GM12878 (cell line): Measurements from ENCODE around the gene LRRC8D. TPM values are rescaled to one million over a fixed set of nuclear protein-coding genes. Genes with fewer than 3 reads are reported as not detected.

Experiments
- ATAC-seq: fragments of 200-7000 bp; cut with Tn5 transposase; 3 replicates; pipeline ENCODE4 v1.9.1; 2020; ENCODE audit warnings: mild to moderate bottlenecking, moderate library complexity
- BruUV-seq: library from RNA; stranded (reverse); fragments of 400-500 nt; replicated peaks from 2 replicates; lab custom pipeline; 2021; lab: Mats Ljungman, UMichigan
- CTCF ChIA-PET: fragments of 300-600 bp; sonication (Branson Sonifier 250); formaldehyde crosslinking; extraction: SDS; loops from one replicate; lab custom pipeline; 2021; ENCODE audit warnings: inconsistent platforms; lab: Yijun Ruan, JAX
- POLR2A ChIA-PET: fragments of 350-600 bp; formaldehyde crosslinking; extraction: SDS; loops from one replicate; lab custom pipeline; 2021; ENCODE audit warnings: inconsistent platforms; lab: Charles Lee
- RAD21 ChIA-PET: fragments of 300-600 bp; sonication (Branson Sonifier 250); formaldehyde crosslinking; loops from one replicate; lab custom pipeline; 2023; ENCODE audit warnings: antibody characterized with exemption; ENCODE audit not compliant: unreplicated experiment; lab: Charles Lee
- SMC1A ChIA-PET: fragments of 300-600 bp; sonication (Branson Sonifier 250); formaldehyde crosslinking; loops from one replicate; lab custom pipeline; 2023; ENCODE audit not compliant: unreplicated experiment, uncharacterized antibody; lab: Charles Lee
- DNase-seq: peaks from one replicate; pipeline ENCODE4 v3.0.0-alpha.2; 2011; ENCODE audit warnings: low read depth, low spot score
- FAIRE-seq: peaks from 3 replicates; lab custom pipeline; 2011; peaks lifted over from hg19 to GRCh38; lab: Jason Lieb, UNC
- H2AFZ ChIP-seq: 2 replicates; pipeline ENCODE4 v1.6.0; 2011; ENCODE audit warnings: low read depth, low read length, control low read depth; ENCODE audit not compliant: control insufficient read depth
- H3K27ac ChIP-seq: 2 replicates; pipeline ENCODE4 v1.5.1; 2011; ENCODE audit warnings: control low read depth; ENCODE audit not compliant: control insufficient read depth, insufficient read depth
- H3K27me3 ChIP-seq, 2 experiments: replicated peaks in 1 of 2; 2 replicates each; pipeline versions ENCODE4 v1.6.0 to v1.6.1; 2011; ENCODE audit warnings: low read length in 1 of 2; ENCODE audit not compliant: control insufficient read depth in 2 of 2, insufficient read depth in 2 of 2
- H3K36me3 ChIP-seq, 2 experiments: 2 replicates each; pipeline ENCODE4 v1.5.1; 2011; ENCODE audit warnings: low read length in 1 of 2; ENCODE audit not compliant: control insufficient read depth in 2 of 2, insufficient read depth in 2 of 2
- H3K4me1 ChIP-seq: 2 replicates; pipeline ENCODE4 v1.6.1; 2011; ENCODE audit warnings: mild to moderate bottlenecking, low read length, moderate library complexity, mixed read lengths; ENCODE audit not compliant: control insufficient read depth, insufficient read depth
- H3K4me2 ChIP-seq: 2 replicates; pipeline ENCODE4 v1.6.0; 2011; ENCODE audit warnings: control low read depth; ENCODE audit not compliant: control insufficient read depth, insufficient read depth
- H3K4me3 ChIP-seq: fragments of 200-600 bp; sonication (generic); 2 replicates; pipeline ENCODE4 v1.5.1; 2016
- H3K79me2 ChIP-seq: 2 replicates; pipeline ENCODE4 v1.6.0; 2011; ENCODE audit warnings: low read length; ENCODE audit not compliant: control insufficient read depth, insufficient read depth
- H3K9ac ChIP-seq: 2 replicates; pipeline ENCODE4 v1.8.0; 2011; ENCODE audit warnings: low read length, control low read depth, mixed read lengths; ENCODE audit not compliant: control insufficient read depth, insufficient read depth
- H3K9me3 ChIP-seq: replicated peaks from 3 replicates; pipeline ENCODE4 v1.5.1; 2011; ENCODE audit warnings: mild to moderate bottlenecking, low read length; ENCODE audit not compliant: control insufficient read depth, insufficient read depth
- H4K20me1 ChIP-seq: 2 replicates; pipeline ENCODE4 v1.6.0; 2011; ENCODE audit not compliant: control insufficient read depth, insufficient read depth
- DPF2 ChIP-seq: fragments of 450-650 bp; IDR thresholded peaks from 2 replicates; pipeline ENCODE4 v1.6.1; 2017; ENCODE audit warnings: mild to moderate bottlenecking
- ETV6 ChIP-seq, 2 experiments: fragments of 450-650 bp in 1 of 2; IDR thresholded peaks in 1 of 2; conservative IDR thresholded peaks in 1 of 2; 2 replicates each; pipeline ENCODE4 v1.6.1; 2014; ENCODE audit warnings: antibody characterized with exemption in 1 of 2, borderline replicate concordance in 1 of 2, low read depth in 1 of 2, mild to moderate bottlenecking in 1 of 2, moderate library complexity in 1 of 2
- HDAC6 ChIP-seq: fragments of 200-600 bp; sonication (generic); IDR thresholded peaks from one replicate; pipeline ENCODE4 v1.8.0; 2017; ENCODE audit warnings: antibody characterized with exemption; ENCODE audit not compliant: unreplicated experiment
- RB1 ChIP-seq: fragments of 450-650 bp; formaldehyde crosslinking; IDR thresholded peaks from 2 replicates; pipeline ENCODE4 v1.6.1; 2017; ENCODE audit warnings: mild to moderate bottlenecking, borderline replicate concordance
- SMC3 ChIP-seq: IDR thresholded peaks from 2 replicates; pipeline ENCODE4 v1.6.1; 2011; ENCODE audit warnings: low read length, improper control_type of control experiment, borderline replicate concordance
- SPI1 ChIP-seq: IDR thresholded peaks from 2 replicates; pipeline ENCODE4 v1.6.1; 2011; ENCODE audit warnings: low read depth, mild to moderate bottlenecking, low read length, moderate library complexity, borderline replicate concordance; ENCODE audit not compliant: insufficient read depth
- SREBF2 ChIP-seq: IDR thresholded peaks from 2 replicates; pipeline ENCODE4 v1.6.1; 2012; ENCODE audit warnings: mild to moderate bottlenecking, low read length
- SRF ChIP-seq, 2 experiments: IDR thresholded peaks; 2 replicates each; pipeline ENCODE4 v1.6.1; 2011; ENCODE audit warnings: low read depth in 2 of 2, low read length in 2 of 2, mild to moderate bottlenecking in 1 of 2, moderate library complexity in 1 of 2
- TARDBP ChIP-seq: IDR thresholded peaks from 2 replicates; pipeline ENCODE4 v1.6.1; 2016; ENCODE audit warnings: borderline replicate concordance
- YY1 ChIP-seq: IDR thresholded peaks from 2 replicates; pipeline ENCODE4 v1.6.1; 2011; ENCODE audit warnings: low read depth, mild to moderate bottlenecking, low read length
- WGBS: methylation state at CpG from one replicate; pipeline ENCODE4 v1.1.6; 2016; ENCODE audit warnings: low lambda C conversion rate; ENCODE audit not compliant: insufficient replicate concordance, insufficient coverage; ENCODE audit errors: missing lambda C conversion rate; 5-methylcytosine and 5-hydroxymethylcytosine counted together
- in situ Hi-C: fragments of 300-500 bp; cut with MboI; formaldehyde crosslinking; loops from 9 replicates; pipeline ENCODE4 v1.14.3; 2018; ENCODE audit warnings: mixed read lengths
- intact Hi-C: fragments of 100-400 bp; cut with micrococcal nuclease; formaldehyde crosslinking; loops from one replicate; pipeline ENCODE4 v1.14.2; 2022; ENCODE audit not compliant: unreplicated experiment
- polyA plus RNA-seq, 11 experiments: library from polyadenylated mRNA; depleted of rRNA in 4 of 11; unstranded in 6 of 11; stranded (reverse) in 5 of 11; fragments of >200 nt; fragmentation: Nextera tagmentation in 4 of 11; fragmentation: Illumina TruSeq in 1 of 11; extraction: Ambion mirVana in 4 of 11; extraction: Trizol in 1 of 11; gene quantifications; 1 replicate in 1 of 11; 2 replicates in 10 of 11; pipeline versions ENCODE4 v1.2.1 to v1.2.3, GENCODE V29; 2011 to 2016; ENCODE audit warnings: inconsistent platforms in 2 of 11, missing spikeins in 2 of 11, low read depth in 1 of 11
- total RNA-seq, 4 experiments: library from RNA; depleted of rRNA in 3 of 4; stranded (reverse); fragments of >200 nt in 3 of 4; fragmentation: Illumina TruSeq in 1 of 4; extraction: Trizol in 1 of 4; gene quantifications; 2 replicates each; pipeline versions ENCODE4 v1.2.1 to v1.2.3, GENCODE V29; 2013 to 2021
- TF ChIP-seq, protein P1 (sequence below): fragments of 450-650 bp; conservative IDR thresholded peaks from 2 replicates; pipeline ENCODE4 v1.6.1; 2017; ENCODE audit warnings: mild to moderate bottlenecking, moderate library complexity

The LRRC8D gene
- total and polyA plus RNA-seq, 10 of the 15 experiments (the other 5 are each of a cell fraction or from before 2014, with no cell fraction given), result 5.6 to 44.1 (median 26.8) TPM

- no peak for TF ChIP-seq SPI1
- TF ChIP-seq, protein P1, sequence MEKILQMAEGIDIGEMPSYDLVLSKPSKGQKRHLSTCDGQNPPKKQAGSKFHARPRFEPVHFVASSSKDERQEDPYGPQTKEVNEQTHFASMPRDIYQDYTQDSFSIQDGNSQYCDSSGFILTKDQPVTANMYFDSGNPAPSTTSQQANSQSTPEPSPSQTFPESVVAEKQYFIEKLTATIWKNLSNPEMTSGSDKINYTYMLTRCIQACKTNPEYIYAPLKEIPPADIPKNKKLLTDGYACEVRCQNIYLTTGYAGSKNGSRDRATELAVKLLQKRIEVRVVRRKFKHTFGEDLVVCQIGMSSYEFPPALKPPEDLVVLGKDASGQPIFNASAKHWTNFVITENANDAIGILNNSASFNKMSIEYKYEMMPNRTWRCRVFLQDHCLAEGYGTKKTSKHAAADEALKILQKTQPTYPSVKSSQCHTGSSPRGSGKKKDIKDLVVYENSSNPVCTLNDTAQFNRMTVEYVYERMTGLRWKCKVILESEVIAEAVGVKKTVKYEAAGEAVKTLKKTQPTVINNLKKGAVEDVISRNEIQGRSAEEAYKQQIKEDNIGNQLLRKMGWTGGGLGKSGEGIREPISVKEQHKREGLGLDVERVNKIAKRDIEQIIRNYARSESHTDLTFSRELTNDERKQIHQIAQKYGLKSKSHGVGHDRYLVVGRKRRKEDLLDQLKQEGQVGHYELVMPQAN, result no peak
- TF ChIP-seq, all 136 proteins: peak for 0
Measured at GRCh38 chr1:89871768-89872473, 51.1 kb downstream of the LRRC8D start (continued).

- H3K79me2 ChIP-seq, result no peaks in the 10 kb centered on the region
Measured at GRCh38 chr1:89872567-89872966, 51.7 kb downstream of the LRRC8D start.

More at GRCh38 chr1:89872567-89872966, 51.7 kb downstream of the LRRC8D start:
- ChIA-PET CTCF (no interaction called here), POLR2A (interaction anchor here (0.8 kb wide), 1 partner anchor 14 kb away, joined by 3 read pairs; no protein-coding TSS in a partner anchor), SMC1A (interaction anchor here (1.0 to 1.4 kb wide), 2 partner anchors 10 to 14 kb away, joined by 5 to 6 read pairs; no protein-coding TSS in a partner anchor), RAD21 (interaction anchor here (1.0 kb wide), 1 partner anchor 34 kb away, joined by 3 read pairs; no protein-coding TSS in a partner anchor)
- Histone ChIP-seq H3K27ac (no peak overlapping the region), H3K9me3 (no peaks in the 10 kb centered on the region), H3K36me3 (peaks cover 0 to 3% of the 10 kb centered on the region in 2 experiments; a peak in 2 of 4 replicates), H3K9ac (no peak overlapping the region), H3K4me1 (no peaks in the 10 kb centered on the region), H3K27me3 (no peaks in the 10 kb centered on the region), H3K4me2 (no peak overlapping the region), H4K20me1 (no peaks in the 10 kb centered on the region), H2AFZ (no peak overlapping the region), H3K4me3 (no peak overlapping the region)
- FAIRE-seq (no peak), DNase-seq (no peak), ATAC-seq (no peak)
- intact Hi-C loops, result no loop called here
- BruUV-seq, result no TSS peak
- in situ Hi-C loops, result no loop called here
- TF ChIP-seq DPF2 (no peak), HDAC6 (no peak), SRF (IDR thresholded peaks at IDR 0.05; ENCODE audit: low read depth in 2 of 2, low read length in 2 of 2) (no peak), SREBF2 (no peak), SMC3 (no peak), ETV6 (conservative IDR thresholded peaks at IDR 0.05 in 1 of 2, IDR thresholded peaks at IDR 0.05 in 1 of 2; ENCODE audit: borderline replicate concordance in 1 of 2, low read depth in 1 of 2) (no peak), RB1 (no peak), TARDBP (no peak), YY1 (no peak)
- 35% methylated on average over 1 of the region's 1 CpG for WGBS
